Naive thymus-derived CD4-positive, alpha-beta T cell (primary cell): ENCODE results near the gene SP140L. TPM values are rescaled to one million over a fixed set of nuclear protein-coding genes. Genes with fewer than 3 reads are reported as not detected.
A peak's percentile ranks its signal among the peaks of the same experiment; 100 is the strongest.

Experiments
- ATAC-seq: fragments of 150-1000 bp; cut with Tn5 transposase; 2 replicates; pipeline ENCODE4 v1.10.0; 2021; ENCODE audit warnings: mild to moderate bottlenecking, moderate library complexity
- CTCF ChIA-PET: fragments of 350-600 bp; sonication (Branson Sonifier 250); formaldehyde crosslinking; loops from one replicate; lab custom pipeline; 2021; ENCODE audit warnings: antibody characterized with exemption; lab: Charles Lee
- POLR2A ChIA-PET: fragments of 350-600 bp; sonication (Branson Sonifier 250); formaldehyde crosslinking; loops from one replicate; lab custom pipeline; 2021; ENCODE audit warnings: antibody characterized with exemption, inconsistent platforms; lab: Charles Lee
- DNase-seq, 9 donors: peaks; one replicate each; pipeline versions ENCODE4 v3.0.0 to v3.0.0-alpha.2; 2020 to 2022; ENCODE audit warnings: mixed read lengths in 1 of 9
- H3K27ac ChIP-seq: one replicate; pipeline ENCODE4 v1.7.0; 2013; ENCODE audit warnings: mild to moderate bottlenecking, low read depth, low read length, moderate library complexity
- H3K27me3 ChIP-seq, 2 donors: one replicate each; pipeline ENCODE4 v1.7.0; 2013; ENCODE audit warnings: low read length in 2 of 2, mild to moderate bottlenecking in 2 of 2, moderate library complexity in 2 of 2; ENCODE audit not compliant: control insufficient read depth in 2 of 2, insufficient read depth in 2 of 2
- H3K36me3 ChIP-seq, 3 experiments: 1 replicate in 2 of 3; 2 replicates in 1 of 3; pipeline ENCODE4 v1.7.0; 2013; ENCODE audit warnings: low read length in 3 of 3, mild to moderate bottlenecking in 3 of 3, moderate library complexity in 1 of 3; ENCODE audit not compliant: insufficient read depth in 3 of 3, control insufficient read depth in 2 of 3
- H3K4me1 ChIP-seq, 2 donors: one replicate each; pipeline ENCODE4 v1.7.0; 2013; ENCODE audit warnings: low read length in 2 of 2, mild to moderate bottlenecking in 2 of 2, moderate library complexity in 1 of 2; ENCODE audit not compliant: control insufficient read depth in 2 of 2, insufficient read depth in 2 of 2
- H3K4me3 ChIP-seq: 2 replicates; pipeline ENCODE4 v1.7.0; 2013; ENCODE audit warnings: mild to moderate bottlenecking, low read length
- H3K9me3 ChIP-seq, 3 experiments: 1 replicate in 2 of 3; 2 replicates in 1 of 3; pipeline ENCODE4 v1.7.0; 2013; ENCODE audit warnings: low read length in 3 of 3; ENCODE audit not compliant: control insufficient read depth in 2 of 3
- H3K27ac Mint-ChIP-seq, 9 donors: one replicate each; pipeline ENCODE4 v1.8.0; 2020 to 2022; ENCODE audit warnings: mixed read lengths in 9 of 9, mild to moderate bottlenecking in 8 of 9, moderate library complexity in 5 of 9, inconsistent platforms in 2 of 9
- H3K27me3 Mint-ChIP-seq, 5 donors: one replicate each; pipeline ENCODE4 v1.8.0; 2021 to 2022; ENCODE audit warnings: mixed read lengths in 5 of 5, mild to moderate bottlenecking in 1 of 5
- H3K36me3 Mint-ChIP-seq, 5 donors: one replicate each; pipeline ENCODE4 v1.8.0; 2020 to 2022; ENCODE audit warnings: mixed read lengths in 5 of 5, mild to moderate bottlenecking in 3 of 5, inconsistent platforms in 1 of 5
- H3K4me1 Mint-ChIP-seq, 7 donors: one replicate each; pipeline ENCODE4 v1.8.0; 2020 to 2022; ENCODE audit warnings: mixed read lengths in 7 of 7, mild to moderate bottlenecking in 3 of 7, inconsistent platforms in 1 of 7
- H3K4me3 Mint-ChIP-seq, 10 donors: one replicate each; pipeline ENCODE4 v1.8.0; 2020 to 2022; ENCODE audit warnings: mild to moderate bottlenecking in 10 of 10, mixed read lengths in 10 of 10, moderate library complexity in 6 of 10, inconsistent platforms in 2 of 10
- H3K9me3 Mint-ChIP-seq, 11 donors: one replicate each; pipeline ENCODE4 v1.8.0; 2020 to 2022; ENCODE audit warnings: mixed read lengths in 11 of 11, mild to moderate bottlenecking in 4 of 11, inconsistent platforms in 1 of 11, moderate library complexity in 1 of 11
- intact Hi-C, 2 donors: fragments of 100-400 bp; cut with micrococcal nuclease; formaldehyde crosslinking; loops; one replicate each; pipeline ENCODE4 v1.15.1; 2023
- polyA plus RNA-seq, 2 donors: library from polyadenylated mRNA; unstranded; fragments of 300-500 nt; fragmentation: Illumina TruSeq; gene quantifications; one replicate each; pipeline ENCODE4 v1.2.3, GENCODE V29; 2021
- total RNA-seq, 6 experiments: library from RNA in 5 of 6; stranded (reverse) in 5 of 6; gene quantifications; 1 replicate in 5 of 6; 2 replicates in 1 of 6; pipeline ENCODE4 v1.2.3 and lab custom pipeline; 2021 to 2026

Gene SP140L
- total and polyA plus RNA-seq, 7 experiments from 2014 or later: 34.1 to 121 (median 85.7) TPM

- intact Hi-C loops: no loop called here
- no peak overlapping the region for H3K4me3 ChIP-seq
- Mint-ChIP-seq H3K4me1 (peaks cover 38 to 73% (median 54%) of the 10 kb centered on the region in 7 donors), H3K9me3 (peaks cover 4 to 18% (median 6%) of the 10 kb centered on the region in 11 donors), H3K4me3 (peak overlapping the region; percentile 4 to 83 (median 64)), H3K27me3 (no peaks in the 10 kb centered on the region), H3K27ac (peak overlapping the region; percentile 33 to 90 (median 79)), H3K36me3 (peaks cover 7 to 66% (median 63%) of the 10 kb centered on the region in 5 donors)
- CTCF ChIA-PET: no interaction called here
- peaks cover 30 to 37% of the 10 kb centered on the region in 2 donors for H3K4me1 ChIP-seq
- peaks cover 8 to 33% (median 14%) of the 10 kb centered on the region in 3 experiments for H3K36me3 ChIP-seq
- H3K27ac ChIP-seq: peak overlapping the region; percentile 22
- POLR2A ChIA-PET: no interaction called here
- DNase-seq (no peak), ATAC-seq (peak; percentile 50)
- peaks cover 0 to 9% (median 2%) of the 10 kb centered on the region in 3 experiments for H3K9me3 ChIP-seq
- H3K27me3 ChIP-seq: no peaks in the 10 kb centered on the region
These were observed 112.6 kb downstream of the SP140L start for GRCh38 chr2:230439590-230439989.

- CTCF ChIA-PET: no interaction called here
- peaks cover 1 to 4% (median 2%) of the 10 kb centered on the region in 11 donors for H3K9me3 Mint-ChIP-seq
These were observed 114.4 kb downstream of the SP140L start for GRCh38 chr2:230441227-230441897.

GRCh38 chr2:230443541-230443940 lies 116.5 kb downstream of the SP140L start:
- Mint-ChIP-seq H3K27ac (peak overlapping the region in 4 of 9 donors; percentile 33 to 67 (median 52)), H3K4me3 (no peak overlapping the region), H3K36me3 (peaks cover 27 to 62% (median 61%) of the 10 kb centered on the region in 5 donors), H3K9me3 (no peaks in the 10 kb centered on the region), H3K27me3 (no peaks in the 10 kb centered on the region), H3K4me1 (peaks cover 42 to 82% (median 73%) of the 10 kb centered on the region in 7 donors)
- Histone ChIP-seq H3K27ac (no peak overlapping the region), H3K9me3 (no peaks in the 10 kb centered on the region), H3K4me1 (peaks cover 52% of the 10 kb centered on the region in 2 donors), H3K4me3 (no peak overlapping the region), H3K36me3 (peaks cover 14 to 53% (median 20%) of the 10 kb centered on the region in 3 experiments), H3K27me3 (no peaks in the 10 kb centered on the region)
- ATAC-seq (no peak), DNase-seq (no peak)
- CTCF ChIA-PET: no interaction called here
- POLR2A ChIA-PET: no interaction called here
- intact Hi-C loops: loop anchor here in 1 of 2 donors (5.0 kb wide), 1 partner anchor 36 kb away; no protein-coding TSS in a partner anchor

More at GRCh38 chr2:230441227-230441897, 114.4 kb downstream of the SP140L start:
- H3K27me3 ChIP-seq: no peaks in the 10 kb centered on the region
- H3K27ac Mint-ChIP-seq: peak overlapping the region; percentile 52 to 87 (median 76)
- H3K36me3 ChIP-seq: peaks cover 11 to 41% (median 20%) of the 10 kb centered on the region in 3 experiments
- H3K27me3 Mint-ChIP-seq: no peaks in the 10 kb centered on the region
- H3K4me3 ChIP-seq: peak overlapping the region; percentile 6
- POLR2A ChIA-PET: no interaction called here
- peaks cover 0 to 3% (median 2%) of the 10 kb centered on the region in 3 experiments for H3K9me3 ChIP-seq
- H3K4me3 Mint-ChIP-seq: peak overlapping the region; percentile 32 to 78 (median 68)
- peaks cover 33 to 69% (median 55%) of the 10 kb centered on the region in 7 donors for H3K4me1 Mint-ChIP-seq
- peak; percentile 84 for ATAC-seq
- peaks cover 30 to 37% of the 10 kb centered on the region in 2 donors for H3K4me1 ChIP-seq
- peak overlapping the region; percentile 46 for H3K27ac ChIP-seq
- intact Hi-C loops: loop anchor here (1.0 to 5.0 kb wide), 6 partner anchors 8 to 223 kb away; partner anchors contain the start of gene SP100 (in 2 of the 2)
- H3K36me3 Mint-ChIP-seq: peaks cover 12 to 59% (median 56%) of the 10 kb centered on the region in 5 donors
- peak in 7 of 9 donors; percentile 26 to 68 (median 46) for DNase-seq

GRCh38 chr2:230444832-230445231 lies 117.8 kb downstream of the SP140L start:
- no peaks in the 10 kb centered on the region for H3K9me3 Mint-ChIP-seq
- H3K9me3 ChIP-seq: no peaks in the 10 kb centered on the region
- intact Hi-C loops: loop anchor here (5.0 kb wide), 2 partner anchors 38 to 218 kb away; partner anchors contain the start of gene SP140 (in 1 of the 2)
- H3K4me3 ChIP-seq: no peak overlapping the region
- H3K27me3 ChIP-seq: no peaks in the 10 kb centered on the region
- H3K36me3 Mint-ChIP-seq: peaks cover 35 to 63% (median 60%) of the 10 kb centered on the region in 5 donors
- ChIA-PET POLR2A (no interaction called here), CTCF (no interaction called here)
- H3K36me3 ChIP-seq: peaks cover 24 to 66% (median 30%) of the 10 kb centered on the region in 3 experiments
- H3K4me1 ChIP-seq: peaks cover 39 to 44% of the 10 kb centered on the region in 2 donors
- H3K27me3 Mint-ChIP-seq: no peaks in the 10 kb centered on the region
- ATAC-seq (no peak), DNase-seq (no peak)
- peak overlapping the region in 5 of 9 donors; percentile 21 to 84 (median 41) for H3K27ac Mint-ChIP-seq
- H3K4me1 Mint-ChIP-seq: peaks cover 41 to 81% (median 70%) of the 10 kb centered on the region in 7 donors
- H3K4me3 Mint-ChIP-seq: no peak overlapping the region
- H3K27ac ChIP-seq: no peak overlapping the region

- H3K4me3 Mint-ChIP-seq: peak overlapping the region in 2 of 10 donors; percentile 4 to 57
- H3K4me1 Mint-ChIP-seq: peaks cover 36 to 77% (median 66%) of the 10 kb centered on the region in 7 donors
- Histone ChIP-seq H3K4me3 (no peak overlapping the region), H3K4me1 (peaks cover 24 to 29% of the 10 kb centered on the region in 2 donors), H3K27ac (peak overlapping the region; percentile 5), H3K36me3 (peaks cover 26 to 80% (median 30%) of the 10 kb centered on the region in 3 experiments), H3K27me3 (no peaks in the 10 kb centered on the region), H3K9me3 (no peaks in the 10 kb centered on the region)
- no peaks in the 10 kb centered on the region for H3K9me3 Mint-ChIP-seq
- no peaks in the 10 kb centered on the region for H3K27me3 Mint-ChIP-seq
- DNase-seq: no peak
- peak overlapping the region; percentile 51 to 94 (median 84) for H3K27ac Mint-ChIP-seq
- POLR2A ChIA-PET: interaction anchor here (1.2 kb wide), 1 partner anchor 22 kb away, joined by 7 read pairs; no protein-coding TSS in a partner anchor
- peaks cover 37 to 80% (median 70%) of the 10 kb centered on the region in 5 donors for H3K36me3 Mint-ChIP-seq
- CTCF ChIA-PET: no interaction called here
- intact Hi-C loops: loop anchor here in 1 of 2 donors (5.0 kb wide), 1 partner anchor 220 kb away; the partner anchor contains the start of gene SP140
- no peak for ATAC-seq
These were observed 120.0 kb downstream of the SP140L start for GRCh38 chr2:230447036-230447435.
